ENCODE measurements around the gene SPRR1A.

SPRR1A gene

DNA sequence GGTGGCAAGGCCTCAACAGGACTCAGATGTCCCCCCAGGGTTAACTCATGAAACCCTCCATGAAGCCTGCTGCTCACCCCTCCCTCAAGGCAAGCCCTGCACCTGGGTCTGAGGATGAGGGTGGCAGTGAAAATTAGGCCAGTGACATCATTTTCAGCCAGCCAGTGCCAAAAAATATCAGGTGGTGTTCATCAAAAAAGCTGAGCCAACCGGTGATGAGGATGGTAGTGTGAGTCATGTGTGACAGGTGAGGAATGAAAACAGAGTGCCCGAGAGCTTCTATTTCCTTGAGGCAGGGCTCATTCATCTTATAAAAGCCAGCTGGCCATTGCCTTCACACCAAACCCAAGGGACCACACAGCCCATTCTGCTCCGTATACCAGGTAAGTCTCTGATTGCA is at the start of gene SPRR1A:
SPRR1A (plus strand) TSS at position 339 of the 400 bp plus-strand sequence. CDS start 1,150 bp downstream, outside the sequence.
- no peak for DNase-seq (ENCODE audit: low read depth in 4 of 4, low spot score in 1 of 4)

- no peak for DNase-seq (ENCODE audit: low read depth in 4 of 4, low spot score in 1 of 4)
Observed at GRCh38 chr1:152940614-152941013, 43.3 kb upstream of the SPRR1A start.

DNA sequence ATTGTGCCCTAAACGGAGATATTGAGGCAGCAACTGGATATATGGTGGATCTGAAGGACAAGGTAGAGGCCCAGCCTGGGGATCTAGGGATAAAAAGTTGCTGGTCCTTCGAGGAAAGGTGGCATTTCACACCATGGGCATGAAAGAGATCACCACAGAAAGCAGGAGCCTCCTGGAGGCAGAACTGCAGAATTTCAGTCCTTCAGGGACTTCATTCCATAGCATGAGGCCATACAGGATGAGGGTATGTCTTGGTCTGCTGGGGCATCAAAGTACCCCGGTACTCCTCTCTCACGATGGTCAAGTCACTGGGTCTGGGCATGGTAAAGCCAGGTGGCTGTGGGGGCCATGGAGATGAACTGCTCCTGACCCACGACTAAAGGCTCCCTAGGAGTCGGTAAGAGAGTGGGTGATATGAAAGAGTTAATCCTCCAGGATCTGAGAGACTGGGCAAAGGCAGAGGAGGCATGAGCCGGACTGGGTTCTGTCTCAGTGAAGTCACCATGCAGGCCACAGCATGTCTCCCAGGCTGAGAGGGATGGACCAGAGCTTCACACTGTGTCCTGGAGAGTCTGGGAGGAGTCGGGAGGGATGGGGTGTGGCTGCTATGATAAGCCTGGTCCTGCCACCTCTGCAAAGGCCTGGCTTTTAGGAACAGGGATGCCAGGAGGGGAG is 42.7 kb upstream of the SPRR1A start:
- no peak for DNase-seq (ENCODE audit: low read depth in 4 of 4, low spot score in 1 of 4)

DNA sequence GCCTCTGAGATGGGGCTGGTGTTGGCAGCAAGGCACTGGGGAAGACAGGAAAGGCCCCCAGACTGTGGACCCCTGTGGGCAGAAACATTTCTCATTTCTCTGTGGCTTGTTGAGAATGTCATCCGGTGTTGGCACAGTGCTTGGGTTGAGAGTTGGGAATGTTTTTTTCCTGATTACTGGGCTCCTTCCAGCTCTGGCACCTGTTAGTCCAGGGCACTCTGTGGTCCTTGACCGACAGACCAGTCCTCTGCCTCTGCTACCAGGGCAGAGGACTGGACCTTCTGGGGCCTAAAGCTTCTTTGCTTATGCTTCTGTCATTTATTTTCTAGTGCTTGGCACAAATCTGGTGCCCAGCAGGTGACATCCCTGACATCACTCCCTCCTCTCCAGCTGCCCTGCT is 41.7 kb upstream of the SPRR1A start:
- DNase-seq (ENCODE audit: low read depth in 4 of 4, low spot score in 1 of 4), result no peak

DNA sequence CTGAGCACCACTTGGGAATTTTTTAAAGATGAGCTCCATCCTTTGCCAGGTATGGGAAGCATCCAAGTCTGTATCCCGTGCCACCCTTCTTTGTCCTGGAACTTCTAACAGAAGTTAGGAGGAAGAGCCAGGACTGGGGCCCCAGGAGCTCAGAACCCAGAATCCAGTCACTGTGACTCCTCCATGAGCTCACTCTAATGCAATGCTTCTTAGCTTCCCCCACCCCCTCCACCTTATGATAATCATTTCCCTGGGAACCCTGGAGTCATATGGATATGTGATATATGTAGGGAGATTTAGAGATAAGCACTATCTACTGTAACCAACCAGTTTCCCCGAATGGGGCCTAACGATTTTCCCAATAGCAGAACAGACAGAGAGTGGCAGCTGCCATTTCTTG is 37.6 kb upstream of the SPRR1A start:
- DNase-seq (ENCODE audit: low read depth in 4 of 4, low spot score in 1 of 4), result no peak

- DNase-seq (ENCODE audit: low read depth in 4 of 4, low spot score in 1 of 4), result no peak
Observed at GRCh38 chr1:152946651-152947256, 37.1 kb upstream of the SPRR1A start, which contains the start of gene SPRR5. TSS of gene SPRR5 (plus strand) at chr1:152947206. CDS start at chr1:152948555, 1,349 bp downstream.

DNA sequence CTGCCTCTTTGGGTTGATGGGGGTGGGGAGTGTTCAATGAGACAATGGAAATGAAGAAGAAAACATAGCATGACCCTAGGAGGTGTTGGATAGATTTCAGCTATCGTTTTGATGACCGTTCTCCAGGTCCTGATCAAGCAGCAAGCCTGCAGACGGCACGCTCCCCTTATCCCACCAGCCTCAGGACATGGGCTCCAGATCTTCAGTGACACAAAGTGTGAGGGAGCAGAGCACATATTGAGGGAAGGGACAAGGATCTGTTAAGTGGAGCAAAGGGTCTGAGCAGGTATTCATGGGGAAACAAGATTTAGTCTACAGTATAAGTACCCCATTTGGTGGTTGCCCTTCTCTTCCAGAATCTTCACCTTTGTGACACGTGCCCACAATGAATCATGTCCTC is 32.2 kb upstream of the SPRR1A start:
- no peak for DNase-seq (ENCODE audit: low read depth in 4 of 4, low spot score in 1 of 4)

DNA sequence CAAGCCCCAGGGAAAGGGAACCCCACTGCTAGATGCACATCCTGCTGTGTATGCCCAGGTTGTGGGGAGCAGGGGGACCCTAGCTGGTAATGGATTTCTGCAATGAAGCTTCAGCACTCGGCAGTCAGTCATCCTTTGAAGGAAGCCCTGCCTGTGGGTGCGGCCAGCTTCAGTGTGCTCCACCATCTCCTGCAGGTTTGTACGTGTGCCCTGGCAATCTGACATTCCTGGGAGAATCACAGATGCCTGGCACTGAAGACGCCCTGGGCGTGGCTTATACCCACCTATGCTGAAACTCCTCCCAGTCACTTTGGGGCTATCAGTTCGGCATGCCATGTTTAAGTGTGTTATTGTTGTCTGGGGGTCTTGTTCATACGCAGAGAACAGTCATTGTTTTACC is 30.1 kb upstream of the SPRR1A start:
- no peak for DNase-seq (ENCODE audit: low read depth in 4 of 4, low spot score in 1 of 4)

- no peak for DNase-seq (ENCODE audit: low read depth in 4 of 4, low spot score in 1 of 4)
Observed at GRCh38 chr1:152954436-152954835, 29.4 kb upstream of the SPRR1A start.

GRCh38 chr1:152957561-152957960 is 26.3 kb upstream of the SPRR1A start:
- no peak for DNase-seq (ENCODE audit: low read depth in 4 of 4, low spot score in 1 of 4)

GRCh38 chr1:152959273-152959672 is 24.6 kb upstream of the SPRR1A start:
- no peak for DNase-seq (ENCODE audit: low read depth in 4 of 4, low spot score in 1 of 4)

DNA sequence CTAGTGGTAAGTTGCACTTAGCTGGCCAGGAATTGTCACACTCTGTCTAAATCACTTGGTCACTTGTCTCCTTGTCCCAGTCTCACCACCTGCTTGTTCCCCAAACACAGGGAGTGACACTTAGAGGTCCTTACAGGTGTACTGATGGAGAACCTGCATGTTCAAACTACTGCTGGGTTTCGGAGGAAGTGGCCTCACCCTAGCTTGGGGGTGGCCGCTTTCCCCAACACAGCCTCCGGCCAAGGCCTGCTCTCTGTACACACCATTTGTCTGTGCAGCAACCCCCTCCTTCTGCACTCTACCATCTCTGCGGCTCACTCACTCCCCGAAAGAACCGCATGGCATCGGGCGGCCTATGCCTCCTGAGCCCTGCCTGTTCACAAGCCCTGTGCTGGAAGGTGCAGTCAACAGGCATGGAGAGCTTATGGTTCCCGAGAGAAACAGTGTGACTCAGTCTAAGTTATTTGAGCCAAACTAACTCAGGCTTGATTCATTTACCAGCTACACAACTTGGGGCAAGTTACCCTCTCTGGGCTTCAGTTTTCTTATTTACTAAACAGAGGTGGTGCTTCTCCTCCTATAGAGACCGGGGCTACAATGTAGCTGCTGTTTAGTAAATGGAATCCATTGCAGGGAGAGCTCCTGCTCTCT is 24.0 kb upstream of the SPRR1A start:
- no peak for DNase-seq (ENCODE audit: low read depth in 4 of 4, low spot score in 1 of 4)

DNA sequence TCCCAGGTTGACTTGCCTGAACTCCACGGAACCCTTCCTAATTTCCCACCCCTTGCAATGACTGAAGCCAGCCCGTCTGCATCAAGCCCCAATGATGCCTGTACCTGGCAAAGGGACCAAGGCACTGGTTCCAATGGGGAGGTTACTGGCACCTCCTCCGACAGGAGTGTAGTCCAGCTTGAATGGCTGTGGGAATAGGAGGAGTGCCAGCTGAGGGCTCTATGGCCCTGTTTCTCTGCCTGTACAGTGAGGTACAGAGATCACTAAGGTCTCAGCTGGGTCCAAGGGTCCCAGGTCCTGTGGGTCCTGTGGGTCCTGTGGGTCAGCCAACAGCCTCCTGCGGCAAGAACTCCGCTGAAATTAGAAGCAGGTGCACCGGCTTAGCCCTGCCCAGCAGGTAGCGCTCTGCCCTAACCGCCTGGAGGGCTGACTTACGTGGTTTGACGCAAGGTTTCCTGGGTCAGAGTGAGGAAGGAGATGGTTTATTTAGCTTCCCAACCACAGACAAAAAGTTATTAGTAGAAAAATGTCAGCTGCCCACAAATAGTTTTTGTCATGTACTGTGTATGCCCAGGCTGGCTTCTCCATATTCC is 23.3 kb upstream of the SPRR1A start:
- DNase-seq (ENCODE audit: low read depth in 4 of 4, low spot score in 1 of 4), result no peak

- DNase-seq (ENCODE audit: low read depth in 4 of 4, low spot score in 1 of 4), result no peak
Observed at GRCh38 chr1:152961226-152961891, 22.5 kb upstream of the SPRR1A start.

DNA sequence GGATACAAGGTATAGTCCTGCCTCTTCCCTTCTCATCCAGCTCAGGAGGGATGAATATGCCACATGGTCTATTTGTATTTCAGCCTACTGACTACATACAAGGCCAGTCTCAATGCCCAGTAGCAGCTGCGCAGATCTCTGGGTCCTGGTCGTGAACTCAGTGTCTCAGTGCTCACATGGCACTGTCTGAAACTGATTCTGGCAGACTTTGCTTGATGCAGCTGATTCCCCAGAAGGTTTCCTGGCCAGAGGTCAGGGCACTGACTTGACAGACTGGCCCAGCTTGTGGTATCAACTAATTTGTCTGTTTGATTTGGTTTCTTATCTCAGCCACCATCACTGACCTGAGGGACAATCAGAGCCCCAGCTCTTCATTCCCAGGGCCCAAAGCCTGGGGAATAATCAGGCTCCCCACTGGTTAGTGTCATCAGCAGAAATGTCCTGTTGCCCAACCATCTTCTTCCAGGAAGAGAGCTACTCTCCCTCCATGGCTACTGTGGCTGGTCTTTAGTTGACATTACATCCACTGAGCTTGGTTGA is 20.9 kb upstream of the SPRR1A start:
- no peak for DNase-seq (ENCODE audit: low read depth in 4 of 4, low spot score in 1 of 4)

- no peak for DNase-seq (ENCODE audit: low read depth in 4 of 4, low spot score in 1 of 4)
Observed at GRCh38 chr1:152964536-152964935, 19.3 kb upstream of the SPRR1A start.

DNA sequence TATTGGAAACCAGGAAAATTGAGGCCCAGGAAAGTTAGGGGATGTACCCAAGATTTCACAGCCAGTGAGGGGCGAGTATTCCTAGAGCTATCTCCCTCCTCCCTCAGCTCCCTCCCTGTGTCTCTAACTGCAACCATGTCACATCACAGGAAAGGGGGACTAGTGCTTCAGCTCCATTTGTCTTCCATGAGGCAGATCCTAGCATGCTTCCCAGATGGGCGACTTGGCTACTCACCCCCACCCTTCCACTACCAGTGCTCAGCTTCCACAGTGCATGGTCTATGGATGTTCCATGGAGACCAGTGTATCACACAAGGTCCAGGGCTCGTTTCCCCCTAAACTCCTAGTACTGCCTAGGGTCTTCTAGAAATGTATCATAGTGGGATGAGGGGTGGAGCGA is 18.0 kb upstream of the SPRR1A start:
- DNase-seq (ENCODE audit: low read depth in 4 of 4, low spot score in 1 of 4), result no peak

DNA sequence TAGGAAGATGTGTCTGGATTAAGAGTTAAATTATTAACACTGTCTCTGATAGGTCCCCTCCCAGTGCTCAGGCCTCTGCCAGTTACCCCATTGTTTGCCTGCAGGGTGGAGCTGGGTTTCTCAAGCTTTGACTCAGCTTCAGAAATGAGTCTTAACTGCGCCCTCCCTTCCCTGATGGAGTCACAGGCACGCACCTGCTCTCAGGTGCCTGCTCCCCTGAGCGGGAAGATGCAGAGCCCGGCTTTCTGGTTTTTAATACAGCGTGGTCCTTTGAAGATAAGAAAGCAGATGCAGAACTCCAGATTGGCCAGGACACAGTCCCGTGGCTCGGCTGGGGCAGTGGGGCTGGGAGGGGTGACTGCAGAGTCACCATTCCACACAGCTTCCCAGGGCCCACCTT is 16.7 kb upstream of the SPRR1A start:
- DNase-seq (ENCODE audit: low read depth in 4 of 4, low spot score in 1 of 4), result no peak

GRCh38 chr1:152968248-152968647 is 15.6 kb upstream of the SPRR1A start:
- DNase-seq (ENCODE audit: low read depth in 4 of 4, low spot score in 1 of 4), result no peak

- DNase-seq (ENCODE audit: low read depth in 4 of 4, low spot score in 1 of 4), result no peak
Observed at GRCh38 chr1:152969036-152969435, 14.8 kb upstream of the SPRR1A start.

- no peak for DNase-seq (ENCODE audit: low read depth in 4 of 4, low spot score in 1 of 4)
Observed at GRCh38 chr1:152970495-152970894, 13.4 kb upstream of the SPRR1A start, which contains the start of gene SPRR4. TSS of gene SPRR4 (plus strand) at chr1:152970648. CDS start at chr1:152971891, 1,243 bp downstream.

Data from stimulated activated CD4-positive, alpha-beta T cell treated with anti-CD3 and anti-CD28 coated beads, Interleukin-1b, Interleukin-23, amount 100 ng/mL, for 24 hours (primary cell).